GM21717 (cell line): ENCODE measurements around the gene COPS3.

ENCODE experiments used
- ATAC-seq: cut with Tn5 transposase; IDR thresholded peaks from one replicate; pipeline ENCODE4 v1.9.1; 2021; ENCODE audit warnings: mild to moderate bottlenecking, moderate library complexity; ENCODE audit not compliant: unreplicated experiment

COPS3 gene

DNA sequence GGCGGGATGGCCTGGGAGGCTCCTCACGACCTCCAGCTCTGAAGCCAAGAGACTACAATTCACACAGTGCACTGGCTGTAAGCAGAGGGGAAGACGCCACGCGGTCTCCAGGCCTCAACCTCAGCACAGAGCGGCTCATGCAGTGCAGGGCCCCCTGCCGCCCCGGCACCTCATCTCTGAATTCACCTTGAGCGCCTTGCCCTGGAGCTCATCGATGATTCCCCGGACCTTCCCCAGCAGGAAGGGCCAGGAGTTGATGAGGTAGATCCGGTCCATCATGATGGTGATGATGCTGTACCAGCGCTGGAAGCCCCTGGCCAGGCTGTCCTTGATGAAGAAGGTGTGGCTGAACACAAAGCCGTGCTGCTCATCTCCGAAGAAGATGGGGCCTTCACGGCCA, 57.3 kb downstream of the COPS3 start:
- ATAC-seq: no peak

DNA sequence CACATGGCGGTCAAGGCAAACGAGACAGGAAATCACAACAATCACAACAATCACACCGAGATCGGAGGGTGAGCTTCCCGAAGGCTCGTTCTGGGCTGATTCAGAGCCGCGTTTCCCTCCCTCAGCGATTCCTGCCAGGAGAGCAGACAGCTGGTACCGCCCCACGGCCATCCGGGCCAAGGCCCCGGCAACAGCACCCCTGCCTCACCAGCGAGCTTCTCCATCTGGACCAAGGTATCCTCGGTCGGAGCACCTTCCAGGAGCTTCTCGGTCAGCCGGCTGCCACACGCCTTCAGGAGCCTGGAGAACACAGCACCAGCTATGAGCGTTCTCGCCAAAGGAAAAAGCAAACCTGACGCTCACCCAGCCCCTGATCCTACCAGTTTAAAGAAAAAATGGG, 59.7 kb downstream of the COPS3 start:
- no peak for ATAC-seq

DNA sequence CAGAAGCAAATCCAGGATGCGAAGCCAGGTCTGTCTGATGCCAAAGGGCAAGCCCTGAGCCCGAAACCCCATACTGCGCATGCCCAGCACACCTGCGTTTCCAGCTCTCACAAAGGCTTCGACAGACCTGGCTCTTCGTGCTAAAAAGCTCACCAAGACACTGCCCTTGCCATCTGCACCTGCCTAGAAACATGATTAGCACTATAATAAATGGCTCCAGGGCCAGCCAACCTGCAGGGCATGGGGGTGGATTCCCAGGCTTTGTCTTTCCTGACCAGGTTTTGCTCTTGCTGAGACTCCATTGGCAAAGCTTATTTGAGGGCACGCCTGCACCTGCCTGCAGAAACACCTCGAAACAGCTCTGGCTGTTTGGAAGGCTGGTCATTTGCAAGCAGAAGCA, 60.5 kb downstream of the COPS3 start:
- no peak for ATAC-seq

DNA sequence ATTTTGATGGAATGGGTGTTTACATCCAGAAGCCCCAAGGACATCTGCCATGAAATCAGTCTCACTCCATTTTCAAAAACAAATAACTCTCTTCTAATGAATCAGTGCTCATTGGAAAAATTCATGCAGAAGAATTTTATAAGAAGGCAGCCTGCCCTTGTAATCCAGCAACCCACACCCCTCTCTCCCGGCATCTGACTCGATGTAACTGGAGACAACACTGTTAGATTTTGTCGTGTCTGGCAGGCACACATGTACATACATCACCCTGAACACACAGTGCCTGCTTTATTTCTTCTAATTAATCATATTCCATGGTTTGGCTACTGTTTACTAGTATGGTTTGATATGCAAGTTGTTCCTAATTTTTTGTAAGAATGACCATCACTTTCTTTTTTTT, 63.1 kb downstream of the COPS3 start:
- no peak for ATAC-seq

DNA sequence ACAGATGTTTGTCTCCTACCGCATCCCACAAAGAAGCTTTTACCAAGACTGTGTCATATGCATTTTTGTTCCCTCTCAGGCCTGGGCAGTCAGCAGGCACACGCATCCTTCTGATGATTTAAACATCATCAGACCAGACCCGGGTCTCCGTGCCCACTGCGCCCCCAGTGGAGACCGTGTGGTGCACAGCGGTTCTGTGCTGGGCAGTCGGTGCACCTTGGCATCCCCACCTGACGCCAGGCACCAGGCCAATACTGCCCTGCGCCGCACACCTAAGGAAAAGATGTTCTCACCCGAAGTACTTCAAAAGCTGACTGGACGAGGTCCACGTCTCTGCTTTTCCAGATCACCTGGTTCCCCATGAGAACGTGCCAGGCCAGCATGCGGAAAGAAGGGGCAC, 64.3 kb downstream of the COPS3 start:
- ATAC-seq: no peak

DNA sequence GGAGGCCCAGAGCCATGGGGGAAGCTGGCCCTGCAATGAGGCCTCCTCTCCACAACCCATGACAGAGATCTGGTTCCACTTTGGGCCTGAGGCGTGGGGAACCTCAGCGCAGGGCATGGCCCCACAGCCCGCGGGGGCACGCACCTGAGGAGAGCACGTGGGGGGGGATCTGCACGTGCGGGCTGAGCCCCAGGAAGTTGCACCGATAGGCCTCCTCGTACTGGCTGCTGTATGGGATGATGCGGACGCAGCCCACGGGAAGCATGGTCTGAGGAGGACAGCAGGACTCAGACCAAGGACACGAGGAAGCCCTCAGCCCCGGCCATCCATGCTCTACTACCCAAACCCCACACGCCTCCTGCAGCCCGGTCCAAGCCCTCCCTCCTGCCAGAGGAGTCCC, 64.8 kb downstream of the COPS3 start:
- ATAC-seq: no peak

DNA sequence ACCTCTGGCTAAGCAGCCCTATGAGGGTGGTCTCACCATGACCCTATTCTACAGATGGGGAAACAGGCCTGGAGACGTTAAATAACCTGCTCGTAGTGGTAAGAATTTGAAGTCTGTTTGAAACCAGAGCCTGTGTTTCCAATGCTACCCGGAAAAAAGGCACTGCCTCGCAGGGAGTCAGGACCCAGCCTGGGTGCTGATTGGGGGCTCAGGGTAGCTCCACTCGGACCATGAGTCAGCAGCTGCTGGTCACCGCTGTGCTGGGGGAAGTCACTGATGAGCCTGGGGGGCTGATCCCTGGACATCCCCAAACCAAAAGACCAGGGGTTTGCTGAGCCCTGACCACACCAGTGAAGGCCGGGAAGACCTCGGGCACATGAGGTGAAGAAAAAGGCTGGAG, 65.5 kb downstream of the COPS3 start:
- no peak for ATAC-seq

DNA sequence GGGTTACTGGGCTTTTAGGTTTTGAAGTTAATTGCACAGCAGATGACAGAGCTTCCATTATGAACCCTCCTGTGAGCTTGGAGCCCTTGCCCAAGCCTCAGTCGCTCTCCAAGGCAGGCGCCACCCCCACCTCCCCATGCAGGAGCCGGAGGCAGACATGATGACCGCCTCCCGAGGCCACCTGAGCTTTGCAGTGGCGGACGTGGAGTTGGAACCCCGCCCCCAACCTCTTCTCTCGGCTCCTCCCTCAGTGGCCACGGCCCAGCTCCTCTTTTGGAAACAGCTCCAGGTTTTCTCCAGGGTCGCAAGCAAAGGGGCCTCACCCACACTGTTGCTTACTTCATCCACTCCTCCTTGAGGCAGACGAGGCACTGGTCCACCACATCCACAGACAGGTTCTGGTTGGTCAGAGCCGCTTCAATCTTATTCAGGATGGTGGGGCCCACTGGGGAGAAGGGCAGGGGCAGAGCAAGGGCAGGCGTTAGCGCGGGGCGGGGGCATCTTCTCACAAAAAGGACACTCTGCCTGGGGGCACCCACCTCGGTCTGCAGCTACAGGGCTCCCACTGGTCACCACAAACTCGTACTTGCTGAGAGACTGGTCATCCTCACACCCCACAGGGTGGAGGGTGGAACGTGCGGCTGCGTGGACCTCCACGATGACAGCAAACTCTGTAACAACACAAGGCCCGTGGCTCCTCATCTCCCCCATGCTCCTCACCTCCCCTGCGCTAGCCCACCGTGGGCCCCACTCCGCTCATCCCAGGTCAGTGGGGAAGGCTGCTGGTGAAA, 66.2 kb downstream of the COPS3 start:
- no peak for ATAC-seq

DNA sequence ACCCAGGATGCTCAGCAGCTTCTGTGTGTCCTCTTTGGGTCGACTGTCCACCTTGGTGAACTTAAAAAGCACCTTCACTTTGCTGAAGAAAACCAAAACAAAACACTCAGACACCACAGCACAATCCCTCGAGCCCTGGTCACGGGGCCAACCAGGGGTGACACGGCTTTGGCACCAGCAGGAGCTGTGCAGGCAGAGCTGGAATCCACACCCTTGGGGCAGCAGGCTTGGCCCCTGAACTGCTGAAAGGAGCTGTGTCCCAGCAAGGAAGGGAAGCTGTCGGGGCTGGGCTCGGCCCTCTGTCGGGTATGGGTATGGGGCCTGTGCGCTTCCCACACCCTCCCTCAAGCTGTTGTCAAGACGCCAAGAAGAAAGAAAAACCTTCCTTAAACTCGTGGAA, 67.3 kb downstream of the COPS3 start:
- no peak for ATAC-seq

DNA sequence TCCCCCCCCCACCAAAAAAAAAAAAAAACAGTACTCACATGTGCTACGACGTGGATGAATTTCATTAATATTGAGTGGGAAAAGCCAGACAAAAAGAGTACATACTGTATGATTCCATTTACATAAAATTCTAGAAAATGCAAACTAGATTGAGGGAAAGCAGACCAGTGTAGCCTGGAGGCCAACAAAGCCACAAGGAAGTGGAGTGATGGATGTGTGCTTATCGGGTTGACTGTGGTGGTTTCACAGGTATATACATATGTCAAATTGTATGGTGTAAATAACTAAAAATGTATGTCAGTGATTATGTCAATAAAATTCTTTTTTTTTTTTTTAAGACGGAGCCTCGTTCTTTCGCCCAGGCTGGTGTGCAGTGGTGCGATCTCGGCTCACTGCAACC, 73.0 kb downstream of the COPS3 start:
- ATAC-seq: no peak

DNA sequence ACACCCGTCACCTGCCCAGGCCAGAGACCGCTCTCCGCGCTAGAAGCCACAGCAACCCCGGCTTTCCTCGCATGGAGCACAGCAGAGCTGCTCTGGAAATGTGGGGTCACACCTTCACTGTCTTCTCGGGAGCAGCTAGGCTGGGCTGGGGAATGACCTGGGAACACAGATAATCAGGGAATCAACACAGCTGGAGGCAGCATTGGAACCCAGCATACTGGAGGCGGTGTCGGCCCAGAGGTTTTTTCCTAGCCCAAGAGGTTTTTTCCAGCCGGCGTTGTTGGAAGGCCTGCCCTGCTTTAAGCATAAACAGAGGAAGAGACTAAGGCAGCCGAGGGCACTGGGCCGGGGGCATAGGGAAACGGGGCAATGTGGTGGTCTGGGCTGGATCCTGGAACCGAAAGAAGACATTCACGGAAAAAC, 74.1 kb downstream of the COPS3 start:
- ATAC-seq: no peak

DNA sequence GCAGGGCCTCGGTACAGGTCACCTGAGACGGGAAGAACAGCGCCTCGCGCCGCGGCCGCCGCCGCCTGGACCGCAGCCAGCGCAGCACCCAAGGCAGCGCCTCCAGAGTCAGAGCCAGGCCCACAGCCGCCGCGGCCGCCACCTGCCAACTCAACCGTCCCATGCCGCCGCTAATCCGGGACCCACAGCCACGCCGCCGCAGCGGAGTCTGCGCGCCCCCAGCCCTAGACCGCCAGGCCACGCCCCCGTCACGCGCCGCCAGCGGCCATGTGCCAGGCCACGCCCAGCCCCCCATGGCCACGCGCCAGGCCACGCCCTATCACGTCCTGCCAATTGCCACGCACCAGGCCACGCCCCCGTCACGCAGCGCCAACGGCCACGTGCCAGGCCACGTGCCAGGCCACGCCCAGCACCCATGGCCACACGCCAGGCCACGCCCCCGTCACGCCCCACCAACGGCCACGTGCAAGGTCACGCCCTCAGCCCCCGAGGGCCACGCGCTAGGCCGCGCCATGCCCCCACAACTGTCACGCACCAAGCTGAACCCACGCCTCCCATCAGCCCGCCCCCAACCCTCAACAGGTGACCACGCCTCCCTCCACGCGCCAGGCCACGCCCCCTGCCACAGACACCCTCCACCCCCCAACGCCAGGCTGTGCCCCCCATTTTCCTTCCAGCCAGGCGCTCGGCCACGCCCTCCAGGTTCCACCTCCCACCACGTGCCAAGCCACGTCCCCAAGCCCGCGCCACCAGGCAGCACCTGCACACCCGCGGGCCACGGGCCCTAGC, 74.7 kb downstream of the COPS3 start, which contains the start of gene PLD6:
Gene PLD6 (minus strand): TSS at position 210 of the 789 bp plus-strand sequence. CDS start 47 bp downstream, at position 163.
- no peak for ATAC-seq

DNA sequence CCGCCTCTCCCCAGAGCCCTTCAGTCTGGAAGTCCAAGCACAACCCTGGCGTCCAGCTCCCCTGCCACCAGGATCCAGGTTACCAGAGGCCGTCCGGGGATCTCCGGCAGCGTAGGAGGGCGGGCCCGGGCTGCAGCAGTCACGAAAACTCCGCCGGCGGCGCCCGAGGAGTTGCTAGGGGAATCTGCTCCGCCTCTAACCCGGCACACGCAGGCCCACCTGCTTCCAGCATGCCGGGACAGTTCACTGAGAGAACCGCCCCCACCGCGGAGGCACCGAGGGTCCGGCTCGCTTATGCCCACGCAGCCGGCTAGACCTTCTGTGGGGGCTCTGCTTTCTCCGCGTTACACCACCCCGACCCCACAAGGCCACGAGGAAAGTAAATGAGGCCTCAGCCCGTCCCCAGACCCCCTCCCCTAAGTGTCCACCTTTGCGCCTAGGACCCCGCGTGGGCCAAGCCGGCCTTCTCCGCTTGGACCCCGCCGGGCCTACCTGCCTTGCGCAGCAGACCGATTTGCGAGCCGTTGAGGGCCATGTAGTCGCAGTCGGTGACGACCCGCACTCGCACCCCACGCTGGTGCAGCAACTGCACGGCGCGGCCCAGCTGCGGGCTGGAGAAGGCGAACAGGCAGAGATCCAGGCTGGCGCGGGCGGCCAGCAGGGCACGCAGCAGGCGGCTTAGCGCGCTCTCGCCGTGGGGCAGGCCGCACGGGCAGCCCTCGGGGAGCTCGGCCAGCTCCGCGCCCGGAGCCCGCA, 75.5 kb downstream of the COPS3 start:
- peak; percentile 22 for ATAC-seq

DNA sequence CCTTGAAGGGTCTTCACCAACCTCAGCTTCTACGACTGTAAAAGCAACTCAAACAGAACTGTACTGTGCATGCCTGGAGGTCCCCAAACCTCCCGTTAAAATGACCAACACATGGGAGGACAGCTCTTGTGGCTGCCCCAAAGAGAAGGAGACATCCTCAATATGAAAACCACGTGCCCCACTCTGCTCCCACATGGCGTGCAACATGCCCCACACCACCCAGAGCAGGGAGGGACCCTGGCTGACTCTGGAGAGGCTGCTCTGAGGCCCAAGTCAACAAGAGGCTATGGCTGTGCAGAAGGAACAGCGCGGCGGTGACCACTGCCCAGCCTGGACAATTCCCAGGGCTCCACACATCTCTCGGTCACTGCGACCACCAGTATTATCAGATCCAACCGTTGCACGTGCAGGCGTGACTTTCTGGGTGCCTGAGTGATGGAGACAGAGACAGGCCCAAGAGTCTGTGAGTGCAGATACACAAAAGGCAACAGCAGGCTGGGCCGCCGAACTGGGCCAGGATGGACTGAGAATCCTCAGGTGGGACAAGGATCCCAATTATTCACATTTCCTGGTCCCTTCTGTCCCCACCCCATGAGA, 76.3 kb downstream of the COPS3 start:
- ATAC-seq: no peak

DNA sequence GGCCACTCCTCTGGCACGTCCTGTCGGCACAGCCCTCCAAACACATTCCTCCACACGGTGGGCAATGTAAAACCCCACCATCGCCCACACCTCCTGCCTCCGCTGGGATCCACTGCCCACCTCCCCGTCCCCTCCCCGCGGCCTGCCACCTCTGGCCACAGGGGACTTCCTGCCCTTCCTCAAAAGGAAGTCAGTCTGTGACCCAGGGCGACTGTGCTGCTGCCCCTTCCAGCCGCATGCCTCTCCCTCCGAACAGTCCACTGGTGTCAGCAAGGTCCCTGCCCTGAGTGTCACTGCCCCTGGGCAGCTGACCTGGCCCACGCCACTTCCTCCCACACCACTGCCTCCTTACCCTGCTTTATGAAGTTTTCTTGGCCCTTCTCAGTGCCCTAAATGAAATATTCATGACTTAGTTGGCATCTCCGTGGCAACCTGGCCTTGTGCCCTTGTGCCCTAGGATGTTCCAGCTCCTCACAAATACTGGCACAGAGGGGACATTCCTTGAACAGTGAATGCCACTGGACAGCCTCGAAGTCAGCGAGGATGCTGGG, 76.9 kb downstream of the COPS3 start:
- no peak for ATAC-seq

DNA sequence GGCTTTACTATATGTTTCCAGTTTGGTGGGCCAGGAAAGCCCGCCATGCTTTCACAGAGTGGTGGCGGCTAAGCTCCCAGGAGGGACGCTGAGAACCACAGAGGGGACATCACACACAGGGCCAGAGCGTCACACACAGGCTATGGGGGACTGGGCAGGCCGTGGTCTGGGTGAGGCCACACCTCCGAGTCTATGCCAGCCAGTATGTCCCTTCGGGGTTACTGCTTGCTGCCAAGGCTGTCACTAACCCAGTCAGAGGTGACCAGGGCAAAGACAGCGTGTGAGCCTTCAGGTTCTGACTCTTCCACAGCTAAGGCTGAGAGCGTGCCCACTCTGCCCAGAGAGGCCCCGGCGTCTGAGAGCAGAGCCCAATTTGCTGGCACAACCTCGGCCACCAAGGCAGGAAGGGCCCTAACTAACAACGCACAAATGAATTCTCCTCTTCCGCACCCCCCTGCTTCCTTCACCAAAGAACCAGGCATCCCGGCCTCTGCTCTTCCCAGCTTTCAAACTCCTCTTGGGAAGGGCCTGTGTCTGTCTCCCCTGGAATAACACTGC, 77.8 kb downstream of the COPS3 start:
- no peak for ATAC-seq

DNA sequence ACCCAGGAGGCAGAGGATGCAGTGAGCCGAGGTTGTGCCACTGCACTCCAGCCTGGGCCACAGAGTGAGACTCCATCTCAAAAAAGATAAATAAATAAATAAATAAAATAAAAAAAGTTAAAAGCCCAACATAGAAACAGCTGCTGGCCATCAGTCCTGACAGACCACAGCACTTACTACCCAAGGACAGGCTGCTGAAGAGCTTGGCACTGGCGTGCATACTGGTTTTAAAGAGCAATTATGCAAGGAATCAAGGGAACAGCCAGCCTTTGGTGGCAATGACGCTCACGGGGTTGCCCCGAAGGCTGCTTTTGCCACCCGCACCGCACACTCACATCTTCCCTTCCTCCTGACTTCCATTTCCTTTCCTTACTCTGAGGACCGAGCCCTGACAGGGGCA, 79.1 kb downstream of the COPS3 start:
- no peak for ATAC-seq

DNA sequence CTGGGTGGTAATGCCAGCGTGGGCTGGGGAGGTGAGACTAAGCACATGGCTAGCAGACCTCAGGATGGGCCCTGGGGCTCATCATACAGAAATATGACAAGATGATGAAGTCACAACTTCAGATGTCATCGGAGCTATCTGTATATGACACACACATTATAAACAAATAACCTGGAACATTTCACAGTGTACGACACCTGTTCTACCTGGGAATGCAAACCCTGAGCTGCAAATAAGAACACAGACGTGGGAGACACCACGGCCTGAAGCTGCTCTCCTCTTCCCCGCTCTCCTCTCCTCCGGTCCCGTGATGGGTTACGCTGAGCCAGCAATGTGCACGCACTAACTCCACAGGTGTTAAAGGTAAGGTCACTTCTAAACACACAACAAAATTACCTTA, 79.8 kb downstream of the COPS3 start:
- ATAC-seq: no peak

DNA sequence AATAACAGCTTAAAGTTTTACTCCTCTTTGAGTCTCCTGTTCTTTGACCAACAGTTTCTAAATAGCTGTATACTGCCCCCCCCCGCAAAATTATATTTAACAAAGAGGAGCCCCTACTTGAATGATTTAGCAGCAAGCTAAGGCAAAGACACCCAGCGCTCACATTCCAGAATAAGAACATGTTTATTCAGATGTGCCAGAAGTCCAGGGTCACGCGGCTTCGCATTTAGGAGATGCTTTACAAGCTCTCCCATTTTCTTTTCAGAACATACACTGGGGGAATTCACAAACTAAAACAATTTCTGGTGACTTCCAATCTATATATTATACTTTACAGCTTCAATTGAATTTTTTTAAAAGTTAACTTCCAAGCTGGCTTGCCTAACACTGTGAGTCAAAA, 80.2 kb downstream of the COPS3 start:
- ATAC-seq: no peak

DNA sequence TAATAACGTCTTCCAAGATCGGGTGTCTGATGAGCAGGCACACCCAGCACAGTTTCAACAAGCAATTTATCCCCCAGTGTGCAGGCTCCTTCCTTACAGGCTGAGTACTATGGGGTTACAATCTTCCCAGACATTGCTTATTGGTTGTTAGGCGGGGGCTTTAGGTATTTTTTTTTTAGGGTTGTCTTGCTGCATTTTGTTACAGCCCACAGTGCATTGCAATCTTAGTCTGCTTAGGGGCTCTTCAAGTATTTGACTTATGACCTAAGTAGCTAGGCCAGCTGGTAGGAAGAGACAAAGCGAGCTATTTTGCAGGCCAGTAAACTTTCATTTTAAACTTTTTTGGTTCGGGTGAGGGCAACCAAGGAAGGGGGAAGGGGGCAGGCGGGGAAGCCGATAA, 80.7 kb downstream of the COPS3 start:
- no peak for ATAC-seq

DNA sequence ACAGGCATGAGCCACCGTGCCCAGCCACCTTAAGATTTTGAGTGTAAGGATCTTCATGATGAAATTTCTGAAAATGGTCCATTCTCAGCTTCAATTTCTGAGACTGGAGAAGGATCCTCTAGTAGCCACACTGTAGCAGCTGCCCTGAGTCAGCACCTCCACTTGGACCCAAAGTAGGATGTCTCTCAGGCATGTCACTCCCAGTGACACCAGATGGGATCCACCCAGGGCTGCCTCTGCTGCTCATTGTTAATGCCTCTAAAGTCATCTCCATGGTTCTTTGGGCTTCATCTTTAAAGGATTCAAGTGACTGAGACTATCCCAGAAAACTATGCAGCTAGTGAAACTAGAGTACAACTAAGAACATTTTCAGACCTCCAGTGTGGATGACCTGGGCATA, 82.8 kb downstream of the COPS3 start:
- no peak for ATAC-seq
